ENCODE results near the gene RFNG. TPM values are rescaled to one million over a fixed set of nuclear protein-coding genes. Genes with fewer than 3 reads are reported as not detected.

RFNG gene
- total and polyA plus RNA-seq, 2 of the 13 experiments (the other 11 are each of a cell fraction or from before 2014, with no cell fraction given) = 61.4 to 64.0 TPM

GRCh38 chr17:82013772-82014321 is 37.8 kb downstream of the RFNG start (continued):
- TF ChIP-seq, protein P1, sequence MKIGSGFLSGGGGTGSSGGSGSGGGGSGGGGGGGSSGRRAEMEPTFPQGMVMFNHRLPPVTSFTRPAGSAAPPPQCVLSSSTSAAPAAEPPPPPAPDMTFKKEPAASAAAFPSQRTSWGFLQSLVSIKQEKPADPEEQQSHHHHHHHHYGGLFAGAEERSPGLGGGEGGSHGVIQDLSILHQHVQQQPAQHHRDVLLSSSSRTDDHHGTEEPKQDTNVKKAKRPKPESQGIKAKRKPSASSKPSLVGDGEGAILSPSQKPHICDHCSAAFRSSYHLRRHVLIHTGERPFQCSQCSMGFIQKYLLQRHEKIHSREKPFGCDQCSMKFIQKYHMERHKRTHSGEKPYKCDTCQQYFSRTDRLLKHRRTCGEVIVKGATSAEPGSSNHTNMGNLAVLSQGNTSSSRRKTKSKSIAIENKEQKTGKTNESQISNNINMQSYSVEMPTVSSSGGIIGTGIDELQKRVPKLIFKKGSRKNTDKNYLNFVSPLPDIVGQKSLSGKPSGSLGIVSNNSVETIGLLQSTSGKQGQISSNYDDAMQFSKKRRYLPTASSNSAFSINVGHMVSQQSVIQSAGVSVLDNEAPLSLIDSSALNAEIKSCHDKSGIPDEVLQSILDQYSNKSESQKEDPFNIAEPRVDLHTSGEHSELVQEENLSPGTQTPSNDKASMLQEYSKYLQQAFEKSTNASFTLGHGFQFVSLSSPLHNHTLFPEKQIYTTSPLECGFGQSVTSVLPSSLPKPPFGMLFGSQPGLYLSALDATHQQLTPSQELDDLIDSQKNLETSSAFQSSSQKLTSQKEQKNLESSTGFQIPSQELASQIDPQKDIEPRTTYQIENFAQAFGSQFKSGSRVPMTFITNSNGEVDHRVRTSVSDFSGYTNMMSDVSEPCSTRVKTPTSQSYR (CRISPR knock-in tag; IDR thresholded peaks at IDR 0.05; ENCODE audit: borderline replicate concordance) = peak; percentile 45; the same call in 1 of the 2 replicates
- no peak for TF ChIP-seq RFX5 (IDR thresholded peaks at IDR 0.05; ENCODE audit: low read depth, low read length)
- no peak for TF ChIP-seq CEBPG (CRISPR knock-in tag; IDR thresholded peaks at IDR 0.05)
- no peak for TF ChIP-seq RCOR2 (CRISPR knock-in tag; IDR thresholded peaks at IDR 0.05)
- TF ChIP-seq, protein P2, sequence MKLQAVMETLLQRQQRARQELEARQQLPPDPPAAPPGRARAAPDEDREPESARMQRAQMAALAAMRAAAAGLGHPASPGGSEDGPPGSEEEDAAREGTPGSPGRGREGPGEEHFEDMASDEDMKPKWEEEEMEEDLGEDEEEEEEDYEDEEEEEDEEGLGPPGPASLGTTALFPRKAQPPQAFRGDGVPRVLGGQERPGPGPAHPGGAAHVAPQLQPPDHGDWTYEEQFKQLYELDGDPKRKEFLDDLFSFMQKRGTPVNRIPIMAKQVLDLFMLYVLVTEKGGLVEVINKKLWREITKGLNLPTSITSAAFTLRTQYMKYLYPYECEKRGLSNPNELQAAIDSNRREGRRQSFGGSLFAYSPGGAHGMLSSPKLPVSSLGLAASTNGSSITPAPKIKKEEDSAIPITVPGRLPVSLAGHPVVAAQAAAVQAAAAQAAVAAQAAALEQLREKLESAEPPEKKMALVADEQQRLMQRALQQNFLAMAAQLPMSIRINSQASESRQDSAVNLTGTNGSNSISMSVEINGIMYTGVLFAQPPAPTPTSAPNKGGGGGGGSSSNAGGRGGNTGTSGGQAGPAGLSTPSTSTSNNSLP (IDR thresholded peaks at IDR 0.05; ENCODE audit: low read depth, low read length) = no peak
- TF ChIP-seq RFXAP (CRISPR knock-in tag; IDR thresholded peaks at IDR 0.05; ENCODE audit: borderline replicate concordance) = no peak
- TF ChIP-seq ZNF672 (CRISPR knock-in tag; IDR thresholded peaks at IDR 0.05) = no peak
- TF ChIP-seq, protein P3, sequence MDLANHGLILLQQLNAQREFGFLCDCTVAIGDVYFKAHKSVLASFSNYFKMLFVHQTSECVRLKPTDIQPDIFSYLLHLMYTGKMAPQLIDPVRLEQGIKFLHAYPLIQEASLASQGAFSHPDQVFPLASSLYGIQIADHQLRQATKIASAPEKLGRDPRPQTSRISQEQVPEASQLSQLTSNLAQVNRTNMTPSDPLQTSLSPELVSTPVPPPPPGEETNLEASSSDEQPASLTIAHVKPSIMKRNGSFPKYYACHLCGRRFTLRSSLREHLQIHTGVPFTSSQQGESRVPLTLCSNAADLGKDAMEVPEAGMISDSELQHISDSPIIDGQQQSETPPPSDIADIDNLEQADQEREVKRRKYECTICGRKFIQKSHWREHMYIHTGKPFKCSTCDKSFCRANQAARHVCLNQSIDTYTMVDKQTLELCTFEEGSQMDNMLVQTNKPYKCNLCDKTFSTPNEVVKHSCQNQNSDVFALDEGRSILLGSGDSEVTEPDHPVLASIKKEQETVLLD (CRISPR knock-in tag; IDR thresholded peaks at IDR 0.05; ENCODE audit: low read depth) = no peak
- no peak for TF ChIP-seq RFX1 (IDR thresholded peaks at IDR 0.05)
- TF ChIP-seq CENPBD1 (CRISPR knock-in tag; IDR thresholded peaks at IDR 0.05; ENCODE audit: borderline replicate concordance, low read depth) = no peak
- TF ChIP-seq ZNF441 (CRISPR knock-in tag; IDR thresholded peaks at IDR 0.05; ENCODE audit: borderline replicate concordance) = no peak
- TF ChIP-seq GATAD1 (CRISPR knock-in tag; IDR thresholded peaks at IDR 0.05) = no peak
- no peak for TF ChIP-seq ZNF770 (CRISPR knock-in tag; IDR thresholded peaks at IDR 0.05)
- TF ChIP-seq NAIF1 (CRISPR knock-in tag; IDR thresholded peaks at IDR 0.05; ENCODE audit: borderline replicate concordance) = no peak
- TF ChIP-seq RXRA (CRISPR knock-in tag; IDR thresholded peaks at IDR 0.05) = peak; percentile 89
- TF ChIP-seq SOX5 (CRISPR knock-in tag; IDR thresholded peaks at IDR 0.05; ENCODE audit: borderline replicate concordance) = peak; percentile 60; the same call in 1 of the 2 replicates
- TF ChIP-seq, protein P4, sequence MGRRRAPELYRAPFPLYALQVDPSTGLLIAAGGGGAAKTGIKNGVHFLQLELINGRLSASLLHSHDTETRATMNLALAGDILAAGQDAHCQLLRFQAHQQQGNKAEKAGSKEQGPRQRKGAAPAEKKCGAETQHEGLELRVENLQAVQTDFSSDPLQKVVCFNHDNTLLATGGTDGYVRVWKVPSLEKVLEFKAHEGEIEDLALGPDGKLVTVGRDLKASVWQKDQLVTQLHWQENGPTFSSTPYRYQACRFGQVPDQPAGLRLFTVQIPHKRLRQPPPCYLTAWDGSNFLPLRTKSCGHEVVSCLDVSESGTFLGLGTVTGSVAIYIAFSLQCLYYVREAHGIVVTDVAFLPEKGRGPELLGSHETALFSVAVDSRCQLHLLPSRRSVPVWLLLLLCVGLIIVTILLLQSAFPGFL (CRISPR knock-in tag; IDR thresholded peaks at IDR 0.05) = no peak
- peak; percentile 79 for TF ChIP-seq ZBTB21 (CRISPR knock-in tag; IDR thresholded peaks at IDR 0.05)
- TF ChIP-seq ZNF564 (CRISPR knock-in tag; IDR thresholded peaks at IDR 0.05) = no peak
- TF ChIP-seq ARHGAP35 (CRISPR knock-in tag; IDR thresholded peaks at IDR 0.05; ENCODE audit: borderline replicate concordance) = no peak
- TF ChIP-seq ZNF501 (CRISPR knock-in tag; IDR thresholded peaks at IDR 0.05) = no peak
- no peak for TF ChIP-seq ZNF543 (CRISPR knock-in tag; IDR thresholded peaks at IDR 0.05)
